ENCODE data around the gene REXO5. TPM values are rescaled to one million over a fixed set of nuclear protein-coding genes. Genes with fewer than 3 reads are reported as not detected.
"Not testable (repeated sequence)": the region's sequence is repeated elsewhere in the genome, so short reads cannot be mapped to it uniquely, and the experiment has no call there.

Gene REXO5
- total RNA-seq, 1 donor from 2014 or later, result 10.2 TPM

DNA sequence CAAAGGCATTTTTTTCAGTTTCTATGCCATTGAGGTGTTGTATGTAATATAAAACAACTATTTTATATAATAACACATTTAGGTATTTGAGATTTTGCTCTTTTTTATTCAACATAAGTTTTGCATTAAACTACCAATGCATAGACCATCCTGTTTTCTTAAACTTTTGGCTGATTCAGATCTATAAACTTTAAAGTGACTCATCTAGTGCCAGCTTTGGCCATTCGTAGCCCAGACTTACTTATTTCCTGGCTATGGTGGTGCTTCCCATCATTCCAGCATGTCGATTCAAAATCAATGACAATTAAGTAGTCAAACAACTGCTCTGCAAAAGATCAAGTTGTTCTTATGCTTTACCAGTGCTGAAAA is 3.2 kb upstream of the REXO5 start:
- DNase-seq, result no peak

DNA sequence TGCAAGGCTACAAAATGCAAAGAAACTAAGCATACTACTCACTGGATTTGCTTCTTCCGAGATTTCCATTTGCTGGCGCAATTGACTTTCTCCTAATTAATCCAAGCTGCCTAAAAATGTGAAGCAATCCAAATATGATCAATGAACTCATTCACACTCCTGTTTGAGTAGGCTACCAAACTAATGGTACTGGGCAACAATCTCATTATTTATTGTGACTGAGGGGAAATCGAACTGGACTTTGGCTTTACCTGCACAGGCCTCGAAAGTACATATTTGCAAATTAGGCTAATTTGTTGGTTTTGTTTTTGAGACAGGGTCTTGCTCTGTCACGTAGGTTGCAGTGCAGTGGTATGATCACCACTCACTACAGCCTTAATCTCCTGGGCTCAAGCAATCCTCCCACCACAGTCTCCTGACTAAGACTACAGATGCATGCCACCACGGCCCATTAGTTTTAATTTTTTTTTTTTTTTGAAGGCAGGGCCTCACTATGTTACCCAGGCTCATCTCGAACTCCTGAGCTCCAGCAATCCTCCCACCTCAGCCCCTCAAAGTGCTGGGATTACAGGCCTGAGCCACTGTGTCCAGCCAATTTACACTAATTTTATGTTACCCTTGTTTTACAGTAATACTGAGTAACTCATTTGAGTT is 2.6 kb upstream of the REXO5 start:
- no peak for DNase-seq

DNA sequence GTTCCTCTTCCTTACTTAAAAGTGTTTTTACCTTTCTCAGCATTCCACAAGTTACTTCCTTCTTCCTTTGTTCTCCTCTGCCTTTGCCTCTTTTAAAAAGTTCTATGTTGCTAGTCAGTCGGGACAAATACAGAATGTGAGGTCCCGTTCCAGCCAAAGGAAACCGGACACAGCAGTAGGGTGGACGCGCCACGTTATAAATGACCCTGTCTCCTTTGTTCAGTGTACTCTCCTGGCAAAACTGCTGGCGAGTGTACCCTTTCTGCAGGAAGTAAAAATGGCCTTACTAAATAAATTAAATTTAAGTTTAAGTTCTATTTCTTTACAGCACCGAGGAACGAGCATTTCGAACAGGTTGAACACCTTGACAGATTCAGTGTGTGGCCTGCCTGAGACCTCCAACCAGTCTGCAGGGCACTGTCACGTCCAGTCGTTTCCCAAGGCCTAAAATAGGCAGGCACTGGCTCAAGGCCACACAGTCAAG is 601 bp upstream of the REXO5 start:
- not testable (repeated sequence) for DNase-seq

DNA sequence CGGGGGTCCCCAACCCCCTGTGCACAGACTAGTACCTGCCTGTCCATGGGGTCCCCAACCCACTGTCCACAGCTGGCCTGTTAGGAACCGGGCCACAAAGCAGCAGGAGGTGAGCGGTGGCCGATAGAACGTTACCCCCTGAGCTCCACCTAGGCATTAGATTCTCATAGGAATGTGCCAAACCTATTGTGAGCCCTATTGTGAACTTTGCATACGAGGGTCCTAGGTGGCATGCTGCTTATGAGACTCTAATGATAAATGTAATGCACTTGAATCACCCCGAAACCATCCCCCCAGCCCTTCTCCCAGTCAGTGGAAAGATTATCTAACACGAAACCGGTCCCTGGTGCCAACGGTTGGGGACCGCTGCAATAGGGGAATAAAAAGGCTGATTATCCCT is 1.5 kb downstream of the REXO5 start:
- no peak for DNase-seq

DNA sequence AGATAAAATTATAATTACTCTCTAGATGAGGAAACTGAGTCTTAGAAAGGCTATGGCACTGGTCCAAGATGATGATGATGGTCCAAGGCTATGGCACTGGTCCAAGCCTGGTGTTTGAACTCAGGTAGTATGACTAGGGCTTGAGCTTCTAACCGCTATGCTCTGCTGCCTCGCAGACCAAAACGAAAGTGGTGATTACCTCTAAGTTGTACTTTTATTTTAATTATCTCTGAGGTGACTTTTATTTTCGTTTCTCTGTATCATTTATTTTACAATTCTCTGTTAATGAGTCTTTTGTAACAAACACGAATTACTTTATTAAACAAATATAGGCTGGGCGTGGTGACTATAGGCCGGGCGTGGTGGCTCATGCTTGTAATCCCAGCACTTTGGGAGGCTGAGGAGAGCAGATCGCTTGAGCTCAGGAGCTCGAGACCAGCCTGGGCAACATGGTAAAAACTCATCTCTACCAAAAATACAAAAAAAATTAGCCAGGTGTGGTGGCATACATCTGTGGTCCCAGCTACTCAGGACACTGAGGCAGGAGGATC is 5.6 kb downstream of the REXO5 start:
- DNase-seq, result no peak

DNA sequence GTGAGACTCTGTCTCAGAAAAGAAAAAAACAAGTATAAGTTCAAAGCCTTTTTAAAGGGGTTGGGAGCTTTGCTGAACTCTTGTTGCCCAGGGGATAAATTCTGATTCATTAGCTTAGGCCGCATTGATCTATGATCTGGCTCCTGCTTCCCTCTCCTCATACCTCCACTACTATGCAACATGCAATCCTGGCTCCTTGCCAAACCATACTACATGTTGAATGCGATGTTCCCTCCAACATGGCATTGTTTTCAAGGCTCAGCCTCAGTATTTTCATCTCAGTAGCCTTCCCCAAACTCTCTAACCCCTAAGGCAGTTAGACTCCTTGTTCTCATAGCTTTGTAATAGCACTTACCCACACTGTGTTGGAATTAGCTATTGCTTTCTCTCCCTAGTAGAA is 6.2 kb downstream of the REXO5 start:
- DNase-seq, result no peak

DNA sequence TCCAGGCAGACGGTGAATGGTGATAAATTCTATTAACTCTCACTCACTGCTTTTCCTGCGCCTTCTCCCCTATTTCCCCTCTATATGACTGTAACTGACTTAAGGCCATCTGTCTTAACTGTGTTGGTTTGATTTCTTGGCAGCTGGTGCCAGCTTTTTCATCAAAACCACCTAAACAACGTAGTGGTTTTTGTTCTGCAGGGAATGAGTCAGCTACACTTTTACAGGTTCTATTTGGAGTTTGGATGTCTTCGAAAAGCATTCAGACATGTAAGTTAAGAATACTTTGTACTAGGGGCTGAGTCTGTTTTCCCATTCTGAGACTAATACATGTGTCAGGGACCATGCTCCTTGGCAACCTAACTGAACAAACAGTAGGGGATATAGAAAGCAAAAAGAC is 8.5 kb downstream of the REXO5 start:
- no peak for DNase-seq

DNA sequence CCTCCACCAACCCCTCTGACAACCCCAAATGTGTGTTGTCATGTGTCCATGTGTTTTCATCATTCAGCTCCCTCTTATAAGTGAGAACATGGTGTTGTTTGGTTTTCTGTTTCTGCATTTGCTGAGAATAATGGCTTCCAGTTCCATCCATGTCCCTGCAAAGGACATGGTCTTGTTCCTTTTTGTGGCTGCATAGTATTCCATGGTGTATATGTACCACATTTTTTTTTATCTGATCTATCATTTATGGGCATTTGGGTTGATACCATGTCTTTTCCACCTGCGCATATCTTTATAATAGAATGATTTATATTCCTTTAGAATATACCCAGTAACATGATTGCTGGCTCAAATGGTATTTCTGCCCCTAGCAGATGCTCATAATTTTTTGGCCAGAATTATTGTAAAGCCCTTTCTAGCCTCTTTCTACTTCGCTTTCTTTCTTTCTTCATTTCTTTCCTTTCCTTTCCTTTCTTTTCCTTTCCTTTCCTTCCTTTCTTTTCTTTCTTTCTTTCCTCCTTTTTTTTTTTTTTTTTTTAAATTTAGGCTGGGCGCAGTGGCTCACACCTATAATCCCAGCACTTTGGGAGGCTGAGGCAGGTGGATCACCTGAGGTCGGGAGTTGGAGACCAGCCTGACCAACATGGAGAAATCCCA is 12.7 kb downstream of the REXO5 start:
- no peak for DNase-seq

DNA sequence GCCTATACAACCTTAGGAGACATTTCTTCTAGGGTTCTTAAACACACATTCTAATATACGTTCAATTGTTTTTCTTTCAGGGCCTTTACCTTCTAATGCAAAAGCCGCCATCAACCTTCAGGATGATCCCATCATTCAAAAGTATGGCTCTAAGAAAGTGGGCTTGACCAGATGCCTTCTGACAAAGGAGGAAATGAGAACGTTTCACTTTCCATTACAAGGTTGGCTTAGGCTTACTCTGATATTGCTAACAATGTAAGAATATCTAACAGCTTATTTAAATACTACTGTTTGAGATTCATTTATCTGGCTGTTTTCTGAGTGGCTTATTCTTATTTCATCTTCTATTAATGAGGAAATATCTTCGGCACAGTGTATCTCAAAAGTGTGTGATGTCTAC is 15.4 kb downstream of the REXO5 start:
- DNase-seq, result no peak

DNA sequence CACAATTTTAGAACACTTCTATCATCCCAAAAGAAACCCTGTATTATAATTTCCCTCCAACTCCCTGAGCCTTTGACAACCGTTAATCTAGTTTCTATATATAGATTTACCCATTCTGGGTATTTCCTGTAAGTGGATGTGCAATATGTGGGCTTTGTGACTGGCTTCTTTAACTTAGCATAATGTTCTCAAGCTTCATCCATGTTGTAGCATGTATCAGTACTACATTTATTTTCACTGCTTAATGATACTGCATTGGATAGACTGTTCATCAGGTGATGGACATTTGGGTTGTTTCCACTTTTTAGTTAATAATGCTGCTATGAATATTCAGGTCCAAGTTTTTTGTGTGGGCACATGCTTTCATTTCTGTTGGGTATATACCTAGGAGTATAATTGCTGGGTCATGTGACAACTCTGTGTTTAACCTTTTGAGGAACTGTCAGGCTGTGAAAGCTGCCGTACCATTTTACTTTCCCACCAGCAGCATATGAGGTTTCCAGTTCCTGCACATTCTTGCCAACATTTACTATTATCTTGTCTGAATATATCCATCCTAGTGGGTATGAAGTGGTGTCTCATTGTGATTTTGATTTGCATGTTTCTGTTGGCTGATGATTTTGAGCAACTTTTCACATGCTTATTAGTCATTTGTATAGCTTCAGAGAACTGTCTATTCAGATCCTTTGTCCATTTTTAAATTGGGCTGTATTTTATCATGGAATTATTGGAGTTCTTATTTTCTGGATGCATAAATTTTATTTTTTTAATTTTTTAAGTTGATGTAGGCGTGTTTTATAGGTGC is 16.4 kb downstream of the REXO5 start:
- DNase-seq, result no peak

DNA sequence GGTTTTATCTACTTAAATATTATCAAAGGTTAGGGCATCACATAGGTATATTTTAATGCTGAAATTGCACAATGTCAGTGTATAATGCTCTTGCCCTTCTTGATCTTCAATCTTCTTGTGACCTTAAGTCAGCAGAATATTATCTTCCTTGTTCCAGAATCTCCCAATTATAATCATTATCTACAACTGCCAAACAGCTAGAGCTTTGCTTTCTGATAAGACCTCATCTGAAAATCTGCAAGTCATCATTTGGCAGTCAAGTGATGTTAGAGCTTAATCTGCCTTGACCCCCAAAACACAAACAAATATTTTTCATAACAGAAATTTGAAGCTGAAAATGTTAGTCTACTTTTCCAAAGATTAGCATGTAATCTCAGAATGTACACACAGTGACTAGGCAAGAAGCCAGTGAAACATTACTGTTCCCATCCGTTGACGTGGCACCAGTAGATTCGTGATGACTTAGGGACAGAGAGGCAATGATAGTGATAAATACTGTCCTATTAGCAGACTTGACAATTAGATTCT is 19.8 kb downstream of the REXO5 start:
- DNase-seq, result no peak

DNA sequence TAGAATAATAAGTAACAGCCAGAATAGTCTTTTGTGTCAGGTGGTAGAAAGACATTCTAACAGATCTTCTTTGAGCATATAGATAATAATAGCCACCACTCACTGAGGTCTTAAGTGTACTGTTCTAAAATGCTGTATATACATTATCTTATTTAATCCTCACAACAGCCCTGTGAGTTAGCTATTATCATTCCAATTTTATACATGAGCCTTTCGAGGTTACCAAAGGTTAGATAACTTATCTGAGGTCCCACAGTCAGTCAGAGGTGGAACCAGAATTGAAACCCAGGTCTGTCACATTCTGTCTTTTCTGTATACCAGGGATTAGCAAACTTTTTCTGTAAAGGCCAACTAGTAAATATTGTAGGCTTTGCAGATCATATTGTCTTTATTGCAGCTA is 23.2 kb downstream of the REXO5 start:
- DNase-seq, result no peak

DNA sequence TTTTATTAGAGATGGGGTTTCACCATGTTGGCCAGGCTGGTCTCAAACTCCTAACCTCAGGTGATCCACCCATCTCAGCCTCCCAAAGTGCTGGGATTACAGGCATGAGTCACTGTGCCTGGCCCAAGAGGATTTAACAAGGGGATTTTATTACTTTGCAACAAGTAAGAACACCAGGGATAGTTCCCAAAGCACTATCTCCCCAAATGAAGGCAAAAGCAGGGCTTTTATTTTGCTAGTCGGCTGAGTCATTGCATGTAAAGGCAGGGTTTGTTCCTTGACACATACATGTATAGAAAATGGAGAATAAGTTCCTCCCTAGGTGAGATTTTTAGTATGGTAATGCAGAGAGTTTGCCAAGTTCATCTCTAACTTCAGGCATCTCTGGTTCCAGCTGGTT is 24.0 kb downstream of the REXO5 start:
- DNase-seq, result no peak

DNA sequence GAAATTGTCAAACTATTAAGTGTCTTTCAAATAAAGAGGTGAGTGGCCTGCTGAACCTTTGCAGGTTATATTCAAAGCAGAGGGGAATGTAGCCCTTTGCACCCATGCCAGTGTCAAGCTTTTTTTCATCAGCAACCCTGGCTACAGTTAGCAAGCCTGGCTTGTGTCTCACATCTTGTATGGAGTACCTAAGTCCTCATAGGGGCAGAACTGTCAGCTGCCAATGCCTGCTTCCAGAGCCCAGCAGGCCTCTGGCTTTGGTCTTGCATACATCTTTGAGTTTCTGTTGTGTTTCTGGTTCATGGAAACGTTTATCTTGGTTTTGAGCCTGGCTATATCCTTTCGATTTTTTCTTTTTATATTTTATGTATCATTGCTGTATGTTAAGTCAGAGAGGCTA is 26.8 kb downstream of the REXO5 start:
- no peak for DNase-seq

DNA sequence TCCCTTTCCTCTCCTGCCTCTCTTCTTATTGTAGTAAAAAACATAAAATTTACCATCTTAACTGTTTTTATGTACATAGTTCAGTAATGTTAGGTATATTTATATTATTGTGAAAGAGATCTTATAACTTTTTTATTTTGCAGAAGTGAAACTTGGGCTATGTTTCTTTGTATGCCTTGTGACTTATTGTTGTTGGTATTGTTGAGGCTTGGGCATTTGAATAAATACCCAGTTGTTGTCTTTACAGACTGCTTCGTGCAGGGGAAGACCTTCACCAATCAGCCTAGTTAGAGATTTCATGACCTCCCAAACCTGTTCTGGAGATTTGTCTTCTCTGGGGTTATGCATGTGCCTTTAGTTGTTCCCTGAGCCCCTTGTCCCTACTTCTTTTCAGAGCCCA is 31.9 kb downstream of the REXO5 start:
- no peak for DNase-seq

DNA sequence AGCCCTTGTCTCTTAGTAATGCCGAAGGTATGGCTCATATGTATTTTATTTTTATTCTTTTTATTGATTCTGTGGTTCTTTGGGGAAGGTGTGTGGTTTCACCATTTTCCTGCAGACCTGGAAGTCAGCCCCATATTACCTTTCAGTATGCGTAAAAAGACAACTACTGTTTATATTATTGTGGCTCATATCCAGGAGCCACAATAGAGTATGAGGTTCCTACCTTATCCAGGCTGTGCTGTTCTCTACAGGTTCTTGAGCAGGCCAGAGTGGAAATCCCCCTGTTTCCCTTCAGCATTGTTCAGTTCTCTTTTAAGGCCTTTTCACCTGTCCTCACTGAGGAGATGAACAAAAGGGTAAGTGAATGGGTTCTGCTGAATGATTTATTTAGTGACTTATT is 33.2 kb downstream of the REXO5 start:
- DNase-seq, result no peak

DNA sequence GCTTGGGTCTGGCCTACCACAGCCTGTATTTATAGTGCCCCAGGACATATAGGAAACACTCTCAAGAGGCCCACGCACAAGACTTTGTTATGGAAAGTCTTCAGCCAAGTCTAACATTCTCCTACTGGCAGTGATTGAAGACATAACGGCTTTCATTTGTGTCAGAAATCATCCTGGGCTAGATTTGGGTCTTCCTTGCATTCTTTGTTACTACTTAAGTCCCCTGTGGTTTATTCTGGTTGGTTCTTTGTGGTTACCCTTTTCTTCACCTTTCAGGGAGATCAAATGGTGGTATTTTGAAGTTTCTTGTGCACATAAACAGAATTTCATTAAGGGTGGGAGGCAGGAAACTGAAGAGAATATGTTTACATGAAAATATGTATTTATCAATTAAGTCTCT is 37.7 kb downstream of the REXO5 start:
- DNase-seq, result no peak

DNA sequence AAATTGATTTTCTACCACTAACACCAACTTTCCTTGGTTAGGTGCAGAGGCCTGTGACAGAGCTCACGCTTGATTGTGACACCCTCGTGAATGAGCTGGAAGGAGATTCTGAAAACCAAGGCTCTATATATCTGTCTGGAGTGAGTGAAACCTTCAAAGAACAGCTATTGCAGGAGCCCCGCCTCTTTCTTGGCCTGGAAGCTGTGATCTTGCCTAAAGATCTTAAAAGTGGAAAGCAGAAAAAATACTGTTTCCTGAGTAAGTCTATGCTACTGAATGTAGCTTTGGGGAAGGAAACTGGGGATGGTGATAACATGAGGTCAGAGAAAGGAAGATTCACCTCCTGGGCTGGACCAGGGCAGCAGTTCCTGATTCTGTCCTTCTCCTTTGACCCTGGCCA is 38.3 kb downstream of the REXO5 start:
- no peak for DNase-seq

DNA sequence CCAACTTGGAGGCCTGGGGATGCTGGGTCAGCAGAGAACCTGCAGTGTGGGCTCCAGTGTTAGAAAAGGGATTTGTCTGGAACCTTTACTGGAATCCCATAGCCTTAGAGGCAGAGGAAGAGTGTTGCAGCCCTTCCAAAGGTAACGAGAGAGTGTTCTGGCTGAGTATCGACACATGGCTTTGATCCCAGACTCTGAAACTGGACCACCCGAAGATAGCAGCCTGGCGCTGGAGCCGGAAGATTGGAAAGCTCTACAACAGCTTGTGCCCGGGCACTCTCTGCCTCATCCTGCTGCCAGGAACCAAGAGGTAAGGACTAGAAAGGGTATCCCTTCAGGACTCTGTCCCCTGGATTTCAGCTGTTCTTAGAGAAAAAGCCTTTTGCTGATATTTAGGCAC is 39.7 kb downstream of the REXO5 start:
- no peak for DNase-seq

DNA sequence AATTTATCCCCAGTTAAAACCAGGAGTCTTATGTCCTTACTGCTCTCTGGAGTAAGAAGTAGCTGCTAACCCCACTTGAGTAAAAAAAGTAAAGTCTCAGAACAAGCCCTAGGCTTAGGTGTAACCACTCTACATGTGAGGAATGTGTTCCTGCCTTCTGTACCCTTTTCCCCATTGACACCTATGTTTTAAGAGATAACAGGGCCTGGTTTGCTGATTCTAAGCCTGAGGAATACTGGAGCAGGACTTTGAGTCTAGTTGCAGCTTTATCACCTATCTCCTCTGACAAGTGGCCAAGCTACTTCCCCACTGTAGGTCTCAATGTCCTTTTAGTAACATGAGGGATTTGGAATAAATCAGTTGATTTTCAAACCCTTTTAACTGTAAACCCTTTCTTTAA is 40.2 kb downstream of the REXO5 start:
- DNase-seq, result no peak

DNA sequence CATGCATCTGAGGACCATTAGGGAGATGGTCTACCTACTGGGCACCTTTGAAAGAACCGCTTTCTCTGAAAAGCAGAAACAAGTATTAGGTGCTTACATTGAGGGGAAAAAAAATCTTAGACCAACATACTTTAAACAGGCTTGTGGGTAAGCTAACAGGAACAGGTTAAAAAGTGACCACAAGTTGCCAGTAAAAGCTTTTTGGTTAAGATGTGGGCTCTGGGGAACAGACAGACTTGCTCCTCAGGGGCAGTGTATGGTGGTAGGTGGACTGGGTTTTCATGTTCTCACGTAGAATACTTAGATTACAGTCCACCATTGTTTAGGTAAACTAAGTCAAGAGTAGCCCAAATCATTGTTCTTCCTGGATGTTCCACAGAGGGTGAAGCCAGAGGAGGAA is 41.2 kb downstream of the REXO5 start:
- no peak for DNase-seq

DNA sequence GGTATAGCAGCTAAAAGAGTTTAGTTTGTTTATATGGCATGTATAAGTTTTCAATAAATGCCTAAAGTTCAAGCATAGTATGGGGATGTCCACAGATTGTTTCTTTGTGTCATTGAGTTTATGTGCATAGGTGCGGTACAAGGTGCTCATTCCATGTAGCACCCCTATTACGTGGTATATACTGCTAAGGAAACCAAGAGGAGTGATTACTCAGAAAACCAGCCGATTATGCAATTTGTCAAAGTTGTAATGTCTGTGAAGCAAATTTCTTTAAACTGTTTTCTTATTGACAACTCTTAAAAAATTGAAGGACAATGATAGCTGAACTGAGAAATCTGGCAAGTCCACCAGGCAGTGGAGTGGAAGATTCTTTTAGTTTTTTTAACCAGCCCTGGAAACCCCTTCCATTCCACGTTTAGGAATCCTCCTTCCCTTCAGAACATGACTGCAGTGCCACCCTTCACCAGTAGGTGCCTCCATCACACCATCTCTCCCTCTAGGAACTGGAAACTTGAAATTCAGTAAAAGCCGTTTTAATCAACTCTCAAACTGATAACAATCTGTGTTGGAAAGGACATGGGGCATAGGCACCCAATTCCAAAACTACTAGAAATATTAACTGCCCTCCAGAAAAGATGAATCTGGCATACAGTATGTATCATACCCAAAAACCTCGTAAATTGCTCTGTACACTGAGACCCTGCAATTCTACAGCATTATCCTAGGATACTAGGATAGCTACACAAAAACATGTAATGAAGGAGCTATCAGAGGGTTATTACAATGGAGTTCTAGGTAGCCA is 43.5 kb downstream of the REXO5 start:
- peak; percentile 87 for DNase-seq

Measured in tongue (tissue), 2 donors.